Stimulated activated CD8-positive, alpha-beta memory T cell treated with anti-CD3 and anti-CD28 coated beads, Interleukin-7, amount 100 ng/mL, for 24 hours (primary cell): ENCODE results near the gene PLA2G2A.
"Not testable (repeated sequence)": the region's sequence is repeated elsewhere in the genome, so short reads cannot be mapped to it uniquely, and the experiment has no call there.

ENCODE experiments used
- DNase-seq: peaks from one replicate; pipeline ENCODE4 v3.0.0-alpha.2; 2020; ENCODE audit warnings: low read depth

PLA2G2A gene, protein sequence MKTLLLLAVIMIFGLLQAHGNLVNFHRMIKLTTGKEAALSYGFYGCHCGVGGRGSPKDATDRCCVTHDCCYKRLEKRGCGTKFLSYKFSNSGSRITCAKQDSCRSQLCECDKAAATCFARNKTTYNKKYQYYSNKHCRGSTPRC

DNA sequence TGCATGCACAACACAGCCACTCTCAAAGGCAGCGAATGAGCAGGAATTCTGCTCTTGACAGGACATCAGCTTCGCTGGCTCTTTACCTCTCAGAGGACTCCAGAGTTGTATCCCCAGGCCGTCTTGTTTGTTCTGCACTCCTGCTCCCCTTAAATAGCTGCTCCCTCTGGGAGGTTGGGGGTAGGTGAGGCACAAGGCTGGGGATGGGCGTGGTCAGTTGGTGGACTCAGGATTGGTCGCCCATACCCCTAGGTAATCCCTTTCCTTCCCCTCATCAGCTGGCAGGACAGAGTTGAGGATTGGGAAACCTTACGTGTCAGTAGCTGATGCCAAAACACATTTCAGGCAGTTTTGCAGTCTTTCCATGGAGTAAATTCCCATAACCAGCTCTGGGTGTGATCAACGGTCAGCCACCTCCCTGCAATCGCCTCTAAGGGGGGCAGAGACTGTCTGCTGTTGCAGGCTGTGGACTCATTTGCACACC, at the start of gene PLA2G2A:
TSS of gene PLA2G2A (minus strand) at position 125 of the 484 bp plus-strand sequence. CDS start 845 bp downstream, outside the sequence.
- DNase-seq, result no peak

DNA sequence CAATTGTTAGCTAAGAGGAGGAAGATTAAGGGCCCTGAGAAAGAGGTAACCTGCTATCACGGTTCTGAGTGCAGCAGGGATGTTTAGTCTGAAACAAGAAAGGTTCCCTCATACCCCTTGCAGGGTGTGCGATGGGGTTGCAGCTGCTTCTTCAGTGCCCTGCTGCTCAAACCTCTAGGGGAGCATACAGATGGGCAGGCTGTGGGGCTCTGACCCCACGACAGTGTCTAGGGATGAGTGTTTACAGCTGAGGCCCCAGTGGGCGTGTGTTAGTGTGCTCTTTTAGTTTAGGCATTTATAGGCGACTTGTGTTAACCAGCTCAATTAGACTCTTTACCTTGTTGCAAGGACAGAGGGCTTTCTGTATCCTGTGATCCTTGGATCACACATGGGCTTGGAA, 49.3 kb upstream of the PLA2G2A start:
- no peak for DNase-seq

DNA sequence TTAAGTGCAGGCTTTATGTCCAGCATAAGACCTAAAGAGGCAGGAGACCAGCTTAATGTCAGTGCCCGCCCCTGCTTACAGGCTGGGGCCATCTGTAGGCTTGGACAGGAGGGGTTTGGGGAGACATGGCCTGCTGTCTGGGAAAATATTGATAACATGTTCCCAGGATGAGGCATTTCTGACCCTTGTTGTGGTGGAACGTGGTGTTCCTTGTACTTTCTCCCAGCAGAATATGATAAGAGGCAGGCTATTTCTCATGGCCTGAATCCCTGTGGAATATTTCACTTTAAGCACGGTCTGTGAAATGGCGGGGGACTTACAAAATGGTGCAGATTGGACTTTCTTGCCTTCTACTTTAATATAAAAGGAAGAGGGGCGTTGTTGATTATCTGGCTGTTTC, 48.7 kb upstream of the PLA2G2A start:
- no peak for DNase-seq

DNA sequence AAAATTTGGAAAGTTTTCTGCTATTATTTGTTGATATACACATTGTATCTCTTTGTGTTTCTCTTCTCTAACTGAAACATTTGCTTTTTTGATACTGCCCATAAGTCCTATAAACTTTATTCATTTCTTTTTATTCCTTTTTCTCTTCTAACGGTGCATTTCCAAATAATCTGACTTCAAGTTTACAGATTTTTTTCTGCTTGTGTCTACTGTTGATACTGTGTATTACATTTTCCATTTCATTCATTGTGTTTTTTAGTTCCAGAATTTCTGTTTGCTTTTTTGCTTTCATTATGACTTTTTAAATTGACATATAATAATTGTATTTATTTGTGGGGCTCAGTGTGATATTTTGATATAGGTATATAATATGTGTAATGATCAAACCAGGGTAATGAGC, 38.3 kb upstream of the PLA2G2A start:
- DNase-seq, result no peak

DNA sequence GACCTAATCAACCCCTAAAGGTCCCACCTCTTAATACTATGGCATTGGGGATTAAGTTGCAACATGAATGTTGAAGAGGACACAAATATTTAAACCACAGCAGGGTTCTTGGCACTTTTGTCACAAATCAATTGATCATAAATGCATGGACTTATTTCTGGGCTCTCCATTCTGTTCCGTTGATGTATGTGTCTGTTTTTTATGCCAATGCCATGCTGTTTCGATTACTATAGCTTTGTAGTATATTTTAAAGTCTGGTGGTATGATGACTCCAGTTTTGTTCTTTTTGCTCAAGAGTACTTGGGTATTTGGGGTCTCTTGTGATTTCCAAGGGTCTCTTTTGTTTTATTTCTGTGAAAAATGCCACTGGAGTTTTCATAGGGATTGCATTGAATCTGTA, 34.7 kb upstream of the PLA2G2A start:
- no peak for DNase-seq

DNA sequence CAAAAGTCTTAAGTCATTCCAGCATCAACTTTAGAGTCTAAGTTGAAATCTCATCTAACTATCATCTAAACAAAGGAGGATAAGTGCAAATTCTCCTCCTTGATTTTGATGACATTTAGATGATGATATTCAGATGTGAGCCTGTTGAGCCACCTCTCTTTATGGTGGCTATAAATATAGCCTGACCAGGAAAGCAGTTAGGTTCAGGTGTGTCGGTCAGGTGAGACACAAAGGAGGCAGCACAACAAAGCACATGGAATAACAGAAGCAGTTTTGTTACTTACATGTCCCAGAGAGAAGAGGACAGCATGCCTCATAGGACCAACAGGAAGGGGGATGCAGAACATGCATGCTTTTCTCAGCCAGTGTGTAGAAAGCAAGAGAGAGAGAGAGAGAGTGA, 30.6 kb upstream of the PLA2G2A start:
- no peak for DNase-seq

DNA sequence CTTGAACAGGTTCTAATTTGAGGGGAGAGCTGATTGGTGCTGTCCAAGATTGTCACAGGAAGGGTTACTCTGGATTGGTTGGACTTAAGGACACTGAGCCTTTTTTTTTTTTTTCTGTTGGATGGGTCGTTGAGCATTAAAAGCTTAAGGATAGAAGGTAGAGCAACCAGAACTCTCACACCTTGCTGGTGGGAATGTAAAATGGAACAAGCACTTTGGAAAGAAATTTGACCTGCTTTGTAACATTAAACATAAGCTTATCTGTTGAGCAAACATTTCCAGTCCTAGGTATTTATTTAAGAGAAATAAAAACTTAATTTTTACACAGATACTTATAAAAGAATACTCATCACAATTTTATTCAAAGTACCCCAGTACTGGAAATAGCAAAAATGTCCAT, 29.8 kb upstream of the PLA2G2A start:
- no peak for DNase-seq

DNA sequence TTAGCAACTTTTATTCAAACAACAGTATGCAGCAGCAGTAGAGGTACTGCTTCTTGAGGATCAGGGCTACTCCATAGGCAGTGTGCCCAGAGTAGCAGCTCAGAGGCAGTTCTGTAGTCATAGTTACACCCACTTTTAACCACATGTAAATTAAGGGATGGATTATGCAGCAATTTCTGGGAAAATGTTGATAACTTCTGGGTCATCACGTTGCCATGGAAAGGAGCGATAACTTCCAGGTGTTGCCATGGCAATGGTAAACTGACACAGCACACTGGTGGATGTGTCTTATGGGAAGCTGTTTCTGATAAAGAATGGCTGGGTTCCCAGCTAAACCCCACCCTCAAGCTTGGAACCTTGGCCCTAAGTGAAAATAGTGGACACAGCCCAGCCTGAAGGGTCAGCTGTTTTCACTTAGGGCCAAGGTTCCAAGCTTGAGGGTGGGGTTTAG, 29.0 kb upstream of the PLA2G2A start:
- no peak for DNase-seq

DNA sequence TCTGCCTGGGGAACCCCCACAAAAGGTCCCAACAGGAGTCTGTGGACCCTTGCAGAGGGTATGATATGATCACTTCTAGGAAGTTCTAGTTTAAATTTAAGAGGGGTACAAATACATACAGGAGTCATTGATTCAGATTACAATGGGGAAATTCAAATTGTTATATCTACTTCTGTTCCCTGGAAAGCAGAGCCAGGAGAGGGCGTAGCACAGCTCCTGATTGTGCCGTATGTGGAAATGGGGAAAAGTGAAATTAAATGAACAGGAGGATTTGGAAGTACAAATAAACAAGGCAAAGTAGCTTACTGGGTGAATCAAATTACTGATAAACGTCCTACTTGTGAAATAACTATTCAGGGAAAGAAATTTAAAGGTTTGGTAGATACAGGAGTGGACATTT, 19.4 kb upstream of the PLA2G2A start:
- DNase-seq, result not testable (repeated sequence)

DNA sequence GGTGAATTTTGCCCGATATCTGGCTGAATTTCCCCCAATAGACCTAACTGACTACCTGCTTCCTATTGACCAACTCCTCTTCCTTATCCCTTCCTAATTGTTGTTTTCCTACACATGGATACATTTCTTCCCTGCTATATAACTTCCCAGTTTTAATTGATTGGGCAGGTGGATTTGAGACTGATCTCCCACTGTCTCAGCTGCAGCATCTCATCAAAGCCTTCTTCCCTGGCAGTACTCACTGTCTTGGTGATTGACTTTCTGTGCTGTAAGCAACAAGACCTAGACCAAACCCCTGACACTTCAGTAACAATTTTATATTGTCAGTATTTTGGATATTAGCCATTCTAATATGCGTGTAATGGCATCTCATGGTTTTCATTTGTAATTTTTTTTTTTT, 11.3 kb upstream of the PLA2G2A start:
- DNase-seq, result no peak

DNA sequence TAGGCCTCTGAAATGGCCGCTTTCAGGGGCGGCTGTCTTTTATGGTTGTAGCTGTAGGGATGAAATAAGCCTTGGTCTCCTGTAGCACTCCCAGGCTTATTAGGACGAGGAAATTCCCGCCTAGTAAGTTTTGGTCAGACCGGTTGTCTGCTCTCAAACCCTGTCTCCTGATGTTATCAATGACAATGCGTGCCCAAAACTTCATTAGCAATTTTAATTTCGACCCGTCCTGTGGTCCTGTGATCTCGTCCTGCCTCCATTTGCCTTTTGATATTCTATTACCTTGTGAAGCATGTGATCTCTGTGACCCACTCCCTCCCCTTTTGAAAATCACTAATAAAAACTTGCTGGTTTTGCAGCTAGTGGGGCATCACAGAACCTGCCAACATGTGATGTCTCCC, 10.8 kb upstream of the PLA2G2A start:
- not testable (repeated sequence) for DNase-seq

DNA sequence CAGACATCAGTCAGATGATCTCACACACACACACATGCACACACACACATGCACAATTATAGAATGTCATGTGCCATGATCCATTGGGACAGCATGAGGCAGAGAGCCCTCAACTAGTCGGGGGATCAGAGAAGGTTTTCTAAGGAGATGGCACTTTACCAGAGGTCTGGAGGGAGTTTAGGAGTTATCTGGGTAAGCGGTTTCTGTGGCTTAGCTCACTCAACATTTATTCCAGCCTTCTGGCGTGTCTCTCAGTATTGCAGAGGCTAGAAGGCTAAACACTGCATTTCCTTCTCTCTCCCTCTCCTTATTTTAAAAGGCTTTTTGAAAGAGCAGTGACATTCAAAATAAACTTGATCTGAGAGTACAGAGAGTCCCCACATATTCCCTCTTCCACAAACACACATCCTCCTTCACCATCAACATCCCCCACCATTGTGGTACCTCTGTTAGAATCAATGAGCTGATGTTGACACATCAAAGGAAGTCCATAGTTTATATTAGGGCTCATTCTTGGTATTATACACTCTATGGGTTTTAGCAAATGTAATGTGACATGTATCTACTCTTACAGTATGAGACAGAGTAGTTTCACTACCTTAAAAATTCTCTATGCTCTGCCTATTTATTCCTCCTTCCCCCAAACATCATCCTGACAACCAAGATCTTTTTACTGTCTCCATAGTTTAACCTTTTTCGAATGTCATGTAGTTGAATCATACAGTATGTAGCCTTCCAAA, 9.0 kb upstream of the PLA2G2A start:
- DNase-seq, result no peak

DNA sequence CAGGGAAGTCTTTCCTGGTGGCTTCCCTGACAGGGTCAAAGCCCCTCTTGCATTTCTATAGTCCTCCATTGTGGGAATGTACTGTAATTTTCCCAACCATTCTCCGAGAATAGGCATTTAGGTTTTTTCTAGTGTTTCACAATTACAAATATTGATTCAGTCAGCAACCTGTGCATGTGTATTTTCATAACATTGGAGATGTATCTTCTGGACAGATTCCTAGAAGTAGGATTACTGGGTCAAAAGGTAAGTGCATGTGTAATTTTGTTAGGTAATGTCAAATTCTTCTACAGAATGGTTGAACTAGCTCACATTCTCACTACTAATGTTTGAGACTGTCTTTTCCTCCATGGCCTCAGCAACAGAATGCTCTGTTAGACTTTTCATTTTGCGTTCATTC, 8.3 kb upstream of the PLA2G2A start:
- DNase-seq, result no peak

DNA sequence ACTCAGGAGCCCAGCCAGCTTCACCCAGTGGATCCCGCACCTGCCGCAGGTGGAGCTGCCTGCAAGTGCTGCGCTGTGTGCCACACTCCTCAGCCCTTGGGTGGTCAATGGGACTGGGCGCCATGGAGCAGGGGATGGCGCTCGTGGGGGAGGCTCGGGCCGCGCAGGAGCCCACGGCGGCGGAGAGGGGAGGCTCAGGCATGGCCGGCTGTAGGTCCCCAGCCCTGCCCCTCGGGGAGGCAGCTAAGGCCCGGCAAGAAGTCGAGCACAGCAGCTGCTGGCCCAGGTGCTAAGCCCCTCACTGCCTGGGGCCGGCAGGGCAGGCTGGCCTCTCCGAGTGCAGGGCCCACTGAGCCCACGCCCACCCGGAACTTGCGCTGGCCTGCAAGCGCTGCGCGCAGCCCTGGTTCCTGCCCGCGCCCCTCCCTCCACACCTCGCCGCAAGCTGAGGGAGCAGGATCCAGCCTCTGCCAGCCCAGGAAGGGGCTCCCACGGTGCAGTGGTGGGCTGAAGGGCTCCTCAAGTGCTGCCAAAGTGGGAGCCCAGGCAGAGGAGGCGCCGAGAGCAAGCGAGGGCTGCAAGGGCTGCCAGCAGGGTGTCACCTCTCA, 5.1 kb upstream of the PLA2G2A start:
- not testable (repeated sequence) for DNase-seq

DNA sequence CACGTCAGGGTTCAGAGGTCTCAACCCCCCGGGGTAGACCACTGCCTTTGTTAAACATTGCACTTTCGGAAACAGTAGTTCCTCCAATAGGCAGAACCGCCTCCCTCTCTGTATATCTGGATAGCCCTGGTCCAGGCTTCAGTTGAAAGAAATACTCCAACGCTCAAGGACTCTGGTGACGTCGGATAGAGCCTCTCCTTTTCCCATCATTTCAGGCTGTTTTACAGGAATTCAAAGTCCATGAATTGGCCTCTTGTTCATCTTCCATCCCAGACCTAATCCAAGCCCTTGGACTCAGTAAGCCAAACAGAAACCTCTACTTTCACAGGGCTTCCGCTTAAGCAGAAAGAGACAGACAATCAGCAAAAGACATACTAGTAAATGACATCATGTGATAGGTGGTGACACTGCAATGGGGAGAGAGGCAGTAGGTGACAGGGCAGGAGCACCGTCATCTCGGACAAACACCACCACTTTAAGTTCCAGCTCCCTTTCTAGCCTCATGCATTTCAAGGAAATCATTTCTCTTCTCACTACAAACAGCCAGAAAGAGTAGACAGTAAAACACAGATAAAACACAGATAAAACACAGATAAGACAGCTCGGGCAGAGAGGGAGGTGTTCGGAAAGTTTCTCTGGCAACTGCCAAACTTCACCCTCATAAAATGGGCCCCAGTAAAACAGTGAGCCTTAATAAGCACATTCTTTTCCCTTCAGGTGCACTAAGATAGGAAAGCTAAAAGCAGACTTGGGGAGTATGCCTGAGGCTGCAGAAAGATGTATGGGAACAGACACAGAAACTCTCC, 2.3 kb upstream of the PLA2G2A start:
- no peak for DNase-seq

DNA sequence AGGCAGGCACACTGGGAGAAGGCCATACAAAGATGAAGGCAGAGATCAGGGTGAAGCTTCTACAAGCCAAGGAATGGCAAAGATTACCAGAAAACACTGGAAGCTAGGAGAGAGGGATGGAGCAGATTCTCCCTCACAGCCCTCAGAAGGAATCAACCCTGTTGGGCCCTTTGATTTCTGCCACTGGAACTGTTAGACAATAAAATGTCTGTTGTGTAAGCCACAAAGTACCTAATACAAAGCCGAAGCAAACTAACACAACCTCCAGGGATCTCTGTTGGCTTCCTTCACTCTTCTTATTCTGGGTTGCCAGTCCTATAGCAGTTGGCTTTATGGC, 1.7 kb upstream of the PLA2G2A start:
- DNase-seq, result no peak

DNA sequence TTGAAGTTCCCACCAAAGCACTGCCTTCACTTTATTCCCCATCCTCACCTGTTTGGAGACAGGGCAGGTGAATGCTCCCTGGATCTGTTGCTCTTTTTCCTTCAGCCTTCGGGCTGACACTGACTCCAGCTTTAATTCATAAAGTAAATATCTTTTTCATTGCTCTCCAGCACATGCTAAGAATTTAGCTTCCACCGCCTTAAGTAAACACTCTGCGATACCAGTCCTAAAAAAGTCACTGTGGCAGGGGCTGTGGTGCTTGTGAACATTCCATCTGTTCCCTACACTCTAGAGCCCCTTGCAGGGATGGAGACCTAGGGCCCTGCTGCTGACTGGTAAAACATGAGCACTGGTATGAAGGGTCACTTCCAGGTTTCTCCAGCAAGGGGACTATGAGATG, 896 bp upstream of the PLA2G2A start:
- DNase-seq, result no peak

DNA sequence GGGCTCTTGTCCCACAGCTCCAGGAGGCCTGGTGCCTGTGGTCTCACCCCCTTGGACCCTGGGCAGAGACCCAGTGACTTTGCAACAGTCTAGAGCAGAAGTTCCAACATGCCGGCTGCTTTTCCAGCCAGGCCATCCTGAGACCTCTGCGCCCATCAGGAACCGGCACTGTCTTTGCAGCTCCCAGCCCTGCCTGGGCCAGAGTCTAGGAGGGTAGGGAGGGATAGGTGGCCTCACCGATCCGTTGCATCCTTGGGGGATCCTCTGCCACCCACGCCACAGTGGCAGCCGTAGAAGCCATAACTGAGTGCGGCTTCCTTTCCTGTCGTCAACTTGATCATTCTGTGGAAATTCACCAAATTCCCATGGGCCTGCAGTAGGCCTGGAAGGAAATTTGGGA, 1.3 kb downstream of the PLA2G2A start:
- DNase-seq, result no peak

DNA sequence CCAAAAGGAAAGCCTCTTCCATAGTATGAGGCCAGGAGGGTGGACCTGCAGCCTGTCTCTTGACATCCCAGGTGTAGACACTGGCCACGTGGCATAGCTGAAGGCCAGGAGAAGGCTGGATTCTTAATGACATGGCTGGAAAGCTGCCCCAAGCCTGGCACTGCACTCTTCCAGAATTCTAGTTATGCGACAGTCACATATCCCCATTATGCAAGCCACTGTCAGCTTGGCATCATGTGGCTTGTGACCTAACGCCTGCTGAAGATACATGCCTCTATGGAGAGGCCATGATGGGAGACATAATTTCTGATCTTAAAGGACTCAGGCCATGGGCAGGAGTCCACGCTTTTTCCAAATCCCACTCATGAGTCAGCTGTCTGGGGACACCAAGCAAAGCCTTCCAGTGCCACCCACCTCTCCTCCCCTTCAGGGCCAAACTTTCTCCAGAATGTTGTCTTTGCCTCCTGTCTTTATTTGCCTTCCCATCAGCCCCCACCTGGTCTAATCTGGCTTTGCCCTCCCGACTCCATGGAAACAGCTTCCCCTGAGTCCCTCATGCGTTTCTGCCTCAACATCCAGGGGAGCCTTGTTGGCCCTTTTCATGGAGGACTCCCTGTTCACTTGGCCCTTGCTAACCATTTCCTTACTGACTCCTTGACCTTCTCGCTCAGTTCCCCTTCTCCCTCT, 3.0 kb downstream of the PLA2G2A start:
- no peak for DNase-seq

DNA sequence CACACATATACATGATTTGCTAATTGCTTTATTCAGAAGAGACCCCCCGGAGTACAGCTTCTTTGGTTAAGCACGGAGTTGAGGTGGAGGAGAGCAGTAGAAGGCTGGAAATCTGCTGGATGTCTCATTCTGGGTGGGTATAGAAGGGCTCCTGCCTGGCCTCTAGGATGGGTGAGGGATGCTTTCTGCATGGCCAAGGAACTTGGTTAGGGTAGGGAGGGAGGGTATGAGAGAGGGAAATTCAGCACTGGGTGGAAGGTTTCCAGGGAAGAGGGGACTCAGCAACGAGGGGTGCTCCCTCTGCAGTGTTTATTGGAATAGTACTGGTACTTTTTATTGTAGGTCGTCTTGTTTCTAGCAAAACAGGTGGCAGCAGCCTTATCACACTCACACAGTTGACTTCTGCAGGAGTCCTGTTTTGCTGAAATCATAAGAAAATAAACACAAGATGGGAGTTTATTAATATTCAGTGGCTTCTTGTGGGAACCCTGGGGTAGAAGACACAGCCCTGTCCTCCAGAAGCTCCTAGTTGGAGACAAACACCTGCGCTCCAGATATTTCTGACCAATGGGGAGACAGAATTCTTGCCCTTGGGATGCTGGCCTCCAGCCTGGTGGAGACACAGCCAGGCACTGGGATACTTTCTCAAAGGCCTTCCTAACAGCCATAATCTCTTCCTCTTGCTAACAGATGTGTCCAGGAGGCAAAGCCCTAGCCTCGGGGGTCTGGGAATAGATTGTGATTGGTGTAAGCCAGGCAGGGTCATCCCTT, 3.8 kb downstream of the PLA2G2A start:
- DNase-seq, result no peak

DNA sequence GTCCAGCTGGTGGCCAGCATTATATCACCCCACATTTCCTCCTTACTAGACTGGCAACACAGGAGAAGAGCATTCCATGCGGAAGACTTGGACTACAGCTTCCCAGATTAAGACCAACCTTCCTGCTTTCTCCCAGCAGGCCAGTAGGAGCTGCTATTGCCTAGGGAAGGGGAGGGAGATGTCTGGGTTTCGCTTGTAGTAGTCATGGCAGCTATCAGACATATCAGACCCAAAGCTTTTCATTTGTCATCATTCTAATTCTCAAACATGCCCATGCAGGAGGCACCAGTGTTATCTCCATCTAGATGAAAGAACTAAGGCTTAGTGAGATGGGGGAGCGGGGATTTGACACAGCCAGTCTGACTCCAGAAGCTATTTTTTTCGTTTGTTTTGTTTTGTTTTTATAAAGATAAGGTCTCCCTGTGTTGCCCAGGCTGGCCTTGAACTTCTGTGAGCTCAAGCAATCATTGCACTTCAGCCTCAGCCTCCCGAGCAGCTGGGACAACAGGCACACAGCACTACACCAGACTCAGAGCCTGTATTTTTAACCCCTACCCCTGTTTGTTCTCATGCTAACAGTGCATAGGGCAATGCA, 4.5 kb downstream of the PLA2G2A start:
- DNase-seq, result no peak
